Gastrocnemius medialis (tissue), 4 donors: ENCODE measurements around the gene C1D.

Source experiments
- CTCF ChIP-seq, 5 experiments: fragments of 450-650 bp in 3 of 5; fragments of 200-600 bp in 2 of 5; sonication (generic) in 2 of 5; IDR thresholded peaks in 4 of 5; conservative IDR thresholded peaks in 1 of 5; 1 replicate in 4 of 5; 2 replicates in 1 of 5; pipeline ENCODE4 v1.5.1; 2016 to 2019; ENCODE audit warnings: antibody characterized with exemption in 5 of 5, mild to moderate bottlenecking in 3 of 5, moderate library complexity in 3 of 5
- POLR2A ChIP-seq, 2 donors: fragments of 450-650 bp; IDR thresholded peaks; one replicate each; pipeline ENCODE4 v1.6.1; 2017; ENCODE audit warnings: antibody characterized with exemption in 2 of 2, mild to moderate bottlenecking in 2 of 2, moderate library complexity in 2 of 2

GRCh38 chr2:68107475-68107874, 44.7 kb upstream of the C1D start:
- no peak for TF ChIP-seq CTCF (IDR thresholded peaks at IDR 0.05 in 4 of 5, conservative IDR thresholded peaks at IDR 0.05 in 1 of 5)
- TF ChIP-seq POLR2A (IDR thresholded peaks at IDR 0.05) = no peak
